Rectal smooth muscle tissue (tissue), 1 donor: ENCODE measurements around the gene PSAPL1.

Experiments
- H3K27ac ChIP-seq: one replicate; pipeline ENCODE4 v1.7.0; 2013; ENCODE audit warnings: low read depth, low read length, inconsistent platforms
- H3K27me3 ChIP-seq: one replicate; pipeline ENCODE4 v1.7.0; 2013; ENCODE audit warnings: low read length; ENCODE audit not compliant: control insufficient read depth, insufficient read depth
- H3K36me3 ChIP-seq: one replicate; pipeline ENCODE4 v1.7.0; 2013; ENCODE audit warnings: low read length; ENCODE audit not compliant: control insufficient read depth, insufficient read depth
- H3K4me1 ChIP-seq: one replicate; pipeline ENCODE4 v1.7.0; 2013; ENCODE audit warnings: low read length; ENCODE audit not compliant: control insufficient read depth, insufficient read depth
- H3K4me3 ChIP-seq: one replicate; pipeline ENCODE4 v1.7.0; 2013; ENCODE audit warnings: low read length
- H3K9ac ChIP-seq: one replicate; pipeline ENCODE4 v1.7.0; 2013; ENCODE audit warnings: low read length

PSAPL1 gene

DNA sequence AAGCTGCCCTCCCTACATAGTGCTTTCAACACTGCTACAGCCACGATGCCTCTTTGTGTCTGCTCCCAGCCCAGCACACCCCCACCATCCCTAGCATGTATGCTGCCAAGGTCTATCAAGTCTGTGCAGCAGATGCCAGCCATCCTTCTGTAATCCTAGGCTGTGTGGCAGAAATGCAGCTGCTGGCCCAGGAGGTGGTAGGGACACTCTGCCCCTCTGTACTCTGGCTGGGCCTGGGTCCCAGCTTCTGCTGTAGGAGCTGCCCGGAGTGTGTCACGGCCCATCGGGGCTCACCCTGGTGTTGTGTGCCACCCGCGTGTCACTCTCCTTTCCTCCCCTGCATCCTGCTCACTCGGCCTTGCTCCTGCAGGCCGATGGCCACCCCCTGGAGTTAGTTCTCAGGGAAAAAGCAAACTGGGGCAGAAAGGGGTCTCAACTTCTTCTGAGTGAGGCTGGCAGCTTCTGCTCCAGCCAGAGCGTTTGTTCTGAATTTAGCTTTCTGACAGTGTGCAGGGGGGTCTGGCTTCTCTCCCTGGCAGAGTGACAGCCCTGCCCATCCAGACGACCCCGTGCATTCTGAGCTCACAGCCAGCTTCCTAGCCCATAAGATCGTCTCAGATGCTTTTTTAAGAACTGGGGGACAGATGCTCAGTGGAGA lies 22.7 kb downstream of the PSAPL1 start:
- Histone ChIP-seq H3K9ac (no peak overlapping the region), H3K27me3 (no peaks in the 10 kb centered on the region), H3K36me3 (no peaks in the 10 kb centered on the region), H3K4me1 (peaks cover 19% of the 10 kb centered on the region), H3K4me3 (no peak overlapping the region), H3K27ac (no peak overlapping the region)

DNA sequence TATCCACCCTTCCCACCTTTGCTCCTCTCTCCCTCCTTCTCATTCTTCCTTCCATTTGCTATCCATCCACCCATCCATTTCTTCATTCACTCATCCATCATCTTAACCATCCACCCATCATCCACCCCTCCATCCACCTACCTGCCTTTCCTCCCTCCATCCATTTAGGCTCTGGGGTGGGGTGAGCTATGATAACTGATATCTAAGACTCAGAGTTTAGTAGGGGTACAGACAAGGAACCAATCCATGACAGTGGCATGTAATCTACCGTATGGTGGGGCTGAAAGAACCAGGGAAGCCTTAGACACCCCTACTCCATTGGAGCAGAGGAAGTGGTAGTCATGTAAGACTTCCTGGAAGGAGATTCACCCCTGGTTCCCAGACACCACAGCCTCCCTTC lies 23.2 kb downstream of the PSAPL1 start:
- Histone ChIP-seq H3K36me3 (no peaks in the 10 kb centered on the region), H3K9ac (no peak overlapping the region), H3K27me3 (no peaks in the 10 kb centered on the region), H3K27ac (no peak overlapping the region), H3K4me3 (no peak overlapping the region), H3K4me1 (peaks cover 19% of the 10 kb centered on the region)

DNA sequence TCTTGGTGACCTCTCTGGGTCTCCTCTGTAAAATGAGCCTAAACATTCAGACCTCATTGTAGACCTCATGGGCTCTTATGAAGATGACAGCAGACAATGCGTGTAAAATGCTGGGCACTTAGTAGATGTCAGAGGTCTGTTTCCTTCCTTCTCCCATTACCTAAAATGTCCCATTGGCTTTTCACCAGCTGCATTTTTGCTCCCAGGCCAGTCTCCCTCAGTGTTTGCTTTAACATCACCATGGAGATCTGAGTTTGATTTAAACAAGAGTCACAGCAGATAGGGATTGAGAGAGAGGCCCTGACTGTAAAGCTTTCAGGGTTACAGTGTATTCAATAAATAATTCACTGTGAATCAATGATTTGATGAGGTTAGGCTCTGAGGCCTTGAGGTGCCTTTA lies 24.3 kb downstream of the PSAPL1 start:
- Histone ChIP-seq H3K27ac (peak overlapping the region; percentile 3), H3K27me3 (no peaks in the 10 kb centered on the region)

DNA sequence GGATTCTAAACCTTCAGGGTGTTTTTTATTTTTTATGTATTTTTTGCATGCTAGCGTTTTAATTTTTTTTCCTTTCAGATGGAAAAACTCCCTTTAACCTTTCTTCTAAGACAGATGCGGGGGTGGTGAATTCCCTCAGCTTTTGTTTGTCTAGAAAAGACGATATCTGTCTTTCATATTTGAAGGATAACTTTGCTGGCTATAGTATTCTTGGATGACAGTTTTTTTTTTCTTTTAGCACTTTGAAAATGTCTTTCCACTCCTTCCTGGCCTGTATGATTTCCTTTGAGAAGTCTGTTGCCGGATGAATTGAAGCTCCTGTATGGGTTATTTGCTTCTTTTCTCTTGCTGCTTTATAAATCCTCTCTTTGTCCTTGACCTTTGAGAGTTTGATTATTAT lies 26.6 kb downstream of the PSAPL1 start:
- Histone ChIP-seq H3K4me1 (peaks cover 21% of the 10 kb centered on the region), H3K4me3 (no peak overlapping the region), H3K36me3 (no peaks in the 10 kb centered on the region), H3K27me3 (no peaks in the 10 kb centered on the region), H3K9ac (no peak overlapping the region), H3K27ac (no peak overlapping the region)

More for the DNA sequence above, 24.3 kb downstream of the PSAPL1 start:
- H3K36me3 ChIP-seq = no peaks in the 10 kb centered on the region
- H3K4me1 ChIP-seq = peaks cover 19% of the 10 kb centered on the region
- no peak overlapping the region for H3K4me3 ChIP-seq
- H3K9ac ChIP-seq = no peak overlapping the region

DNA sequence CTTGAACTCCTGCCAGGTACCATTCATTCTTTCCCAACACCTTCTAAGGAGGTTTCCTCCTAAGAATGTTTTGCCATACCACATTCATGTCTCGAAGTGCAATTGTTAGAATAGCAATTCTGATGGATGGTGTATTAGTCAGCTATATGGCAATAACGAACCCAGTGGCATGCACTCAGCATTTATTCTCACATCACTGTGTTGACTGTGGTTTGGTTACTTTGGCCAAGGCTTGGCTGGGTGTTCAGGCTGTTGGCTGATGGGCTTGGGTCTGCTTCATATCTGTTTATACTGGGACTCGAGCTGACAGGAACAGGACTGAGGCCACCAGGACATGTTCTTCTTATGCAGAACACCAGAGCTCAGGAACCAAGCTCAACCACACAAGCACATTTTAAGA lies 31.7 kb downstream of the PSAPL1 start:
- Histone ChIP-seq H3K9ac (no peak overlapping the region), H3K4me1 (peaks cover 10% of the 10 kb centered on the region), H3K27ac (no peak overlapping the region), H3K36me3 (no peaks in the 10 kb centered on the region), H3K4me3 (no peak overlapping the region), H3K27me3 (no peaks in the 10 kb centered on the region)

DNA sequence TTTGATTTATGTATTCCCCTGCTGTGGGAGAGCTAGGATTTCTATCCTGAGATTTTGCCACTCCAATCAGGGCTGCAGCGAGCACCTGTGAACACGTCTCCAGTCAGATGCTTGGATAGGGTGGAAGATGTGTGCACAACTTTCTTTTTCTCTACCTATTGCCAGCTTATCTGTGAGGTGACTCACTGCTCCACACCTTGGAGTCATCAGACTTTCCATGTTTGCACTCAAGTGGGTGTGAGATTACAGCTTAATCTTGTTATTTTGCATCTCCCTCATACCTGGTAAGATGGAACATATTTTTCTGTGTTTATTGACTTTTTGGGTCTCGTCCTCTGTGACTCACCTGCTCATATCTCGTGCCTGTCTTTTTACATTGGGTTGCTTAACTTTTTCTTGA lies 32.2 kb downstream of the PSAPL1 start:
- H3K27me3 ChIP-seq = no peaks in the 10 kb centered on the region
- no peak overlapping the region for H3K4me3 ChIP-seq
- no peak overlapping the region for H3K27ac ChIP-seq
- no peaks in the 10 kb centered on the region for H3K36me3 ChIP-seq
- no peak overlapping the region for H3K9ac ChIP-seq
- peaks cover 14% of the 10 kb centered on the region for H3K4me1 ChIP-seq

DNA sequence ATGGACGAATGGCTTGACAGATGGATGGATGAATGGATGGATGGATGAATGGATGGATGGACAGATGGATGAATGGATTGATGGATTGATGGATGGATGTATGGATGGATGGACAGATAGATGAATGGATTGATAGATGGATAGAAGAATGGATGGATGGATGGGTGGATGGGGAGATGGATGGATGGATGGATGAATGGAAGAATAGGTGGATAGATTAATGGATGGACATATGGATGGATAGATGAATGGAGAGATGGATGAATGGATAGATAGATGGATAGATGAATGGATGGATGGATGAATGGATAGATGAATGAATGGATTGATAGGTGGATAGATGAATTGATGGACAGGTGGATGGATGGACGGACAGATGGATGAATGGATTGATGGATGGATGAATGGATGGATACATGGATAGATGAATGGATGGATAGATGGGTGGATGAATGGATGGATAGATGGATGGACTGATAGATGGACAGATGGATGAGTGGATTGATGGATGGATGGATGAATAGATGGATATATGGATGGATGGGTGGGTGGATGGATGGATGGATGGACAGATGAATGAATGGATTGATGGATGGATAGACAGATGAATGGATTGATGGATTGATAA lies 33.9 kb downstream of the PSAPL1 start:
- Histone ChIP-seq H3K4me3 (no peak overlapping the region), H3K27me3 (no peaks in the 10 kb centered on the region), H3K27ac (no peak overlapping the region), H3K36me3 (no peaks in the 10 kb centered on the region), H3K9ac (no peak overlapping the region), H3K4me1 (peaks cover 14% of the 10 kb centered on the region)

DNA sequence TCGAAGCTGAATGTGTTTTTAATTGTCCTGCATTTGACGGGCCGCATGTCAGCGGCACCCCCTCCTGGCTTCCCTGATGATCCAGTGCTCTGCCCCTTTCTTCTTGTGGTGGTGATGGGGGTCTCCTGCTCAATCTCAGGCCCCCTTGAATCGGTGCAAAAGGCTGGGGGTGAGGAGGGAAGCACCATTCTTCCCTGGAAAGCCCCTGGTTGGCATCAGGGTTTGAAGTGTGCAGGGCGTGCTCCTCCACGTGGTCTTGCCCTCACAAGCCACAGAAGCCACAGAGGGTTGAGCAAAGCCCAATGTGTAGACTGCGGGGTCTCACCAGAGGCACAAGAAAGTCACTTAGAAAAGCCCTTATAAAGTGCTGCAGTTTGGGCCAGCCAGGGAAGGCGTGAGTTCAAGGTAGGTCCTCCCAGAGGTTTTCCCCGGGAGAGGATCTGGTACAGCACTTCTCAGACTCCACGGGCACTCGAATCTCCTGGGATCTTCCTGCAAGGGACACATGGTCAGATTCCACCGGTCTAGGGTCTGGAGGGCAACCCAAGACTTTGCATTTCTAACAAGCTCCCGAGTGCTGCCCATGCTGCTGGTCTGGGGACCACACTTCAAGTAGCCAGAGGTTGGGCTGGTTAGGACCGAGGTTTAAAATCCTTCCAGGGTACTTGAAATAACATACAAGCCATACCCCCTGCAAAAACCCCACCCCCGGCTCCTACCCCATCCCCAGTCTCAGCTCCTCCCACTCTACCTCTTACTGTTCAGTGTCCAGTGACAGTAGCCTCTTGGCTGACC lies 35.1 kb downstream of the PSAPL1 start:
- Histone ChIP-seq H3K27me3 (no peaks in the 10 kb centered on the region), H3K9ac (no peak overlapping the region), H3K27ac (no peak overlapping the region), H3K4me1 (peaks cover 14% of the 10 kb centered on the region), H3K4me3 (no peak overlapping the region), H3K36me3 (no peaks in the 10 kb centered on the region)

DNA sequence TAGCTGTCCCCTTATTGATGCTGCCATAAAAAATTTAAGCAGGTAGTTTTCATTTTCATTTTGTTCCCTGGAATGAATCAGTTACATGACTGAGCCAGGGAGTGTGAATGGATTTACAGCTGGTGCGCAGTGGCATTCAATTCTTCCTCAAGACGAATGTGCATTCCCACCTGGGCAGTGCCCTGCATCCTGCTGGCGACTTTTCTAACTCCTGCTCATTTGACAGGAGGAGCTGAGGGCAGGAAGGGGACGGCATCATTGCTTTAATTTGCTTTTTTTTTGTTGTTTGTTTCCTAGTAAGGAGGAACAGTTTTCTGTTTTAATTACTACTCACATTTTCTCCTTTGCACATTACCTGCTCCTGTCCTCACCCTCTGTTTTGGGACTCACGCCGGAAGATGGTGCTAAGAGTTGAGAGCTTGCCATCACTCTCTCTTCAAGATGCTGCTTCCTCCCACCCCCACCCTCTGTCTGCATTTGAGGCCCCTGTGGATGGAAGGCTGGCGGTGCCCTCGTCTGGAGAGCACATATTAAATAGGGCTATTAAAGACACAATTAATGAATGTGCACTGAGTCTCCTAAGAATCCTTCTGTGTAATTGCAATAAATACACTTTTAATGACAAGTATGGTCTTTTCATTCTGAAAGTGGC lies 35.8 kb downstream of the PSAPL1 start:
- H3K4me1 ChIP-seq = peaks cover 14% of the 10 kb centered on the region
- no peak overlapping the region for H3K9ac ChIP-seq
- no peak overlapping the region for H3K4me3 ChIP-seq
- H3K36me3 ChIP-seq = no peaks in the 10 kb centered on the region
- H3K27me3 ChIP-seq = no peaks in the 10 kb centered on the region
- no peak overlapping the region for H3K27ac ChIP-seq

DNA sequence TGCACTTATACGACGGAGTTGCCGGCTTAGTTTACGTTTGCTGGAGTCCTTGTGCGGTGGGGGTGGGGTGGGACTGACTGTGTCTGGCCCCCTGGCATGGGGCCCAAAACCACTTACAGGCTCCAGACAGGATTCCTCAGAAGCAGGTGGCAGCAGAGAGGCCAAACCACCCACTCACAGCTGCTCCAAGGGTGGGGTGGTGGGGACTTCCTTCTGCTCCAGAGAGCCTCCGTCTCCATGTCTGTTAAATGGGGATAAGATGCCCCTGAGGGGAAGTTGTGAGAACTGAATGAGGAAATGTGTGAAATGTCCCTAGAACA lies 36.7 kb downstream of the PSAPL1 start:
- H3K4me1 ChIP-seq = peaks cover 11% of the 10 kb centered on the region
- no peaks in the 10 kb centered on the region for H3K27me3 ChIP-seq
- H3K36me3 ChIP-seq = no peaks in the 10 kb centered on the region
- no peak overlapping the region for H3K4me3 ChIP-seq
- H3K9ac ChIP-seq = no peak overlapping the region
- H3K27ac ChIP-seq = no peak overlapping the region

DNA sequence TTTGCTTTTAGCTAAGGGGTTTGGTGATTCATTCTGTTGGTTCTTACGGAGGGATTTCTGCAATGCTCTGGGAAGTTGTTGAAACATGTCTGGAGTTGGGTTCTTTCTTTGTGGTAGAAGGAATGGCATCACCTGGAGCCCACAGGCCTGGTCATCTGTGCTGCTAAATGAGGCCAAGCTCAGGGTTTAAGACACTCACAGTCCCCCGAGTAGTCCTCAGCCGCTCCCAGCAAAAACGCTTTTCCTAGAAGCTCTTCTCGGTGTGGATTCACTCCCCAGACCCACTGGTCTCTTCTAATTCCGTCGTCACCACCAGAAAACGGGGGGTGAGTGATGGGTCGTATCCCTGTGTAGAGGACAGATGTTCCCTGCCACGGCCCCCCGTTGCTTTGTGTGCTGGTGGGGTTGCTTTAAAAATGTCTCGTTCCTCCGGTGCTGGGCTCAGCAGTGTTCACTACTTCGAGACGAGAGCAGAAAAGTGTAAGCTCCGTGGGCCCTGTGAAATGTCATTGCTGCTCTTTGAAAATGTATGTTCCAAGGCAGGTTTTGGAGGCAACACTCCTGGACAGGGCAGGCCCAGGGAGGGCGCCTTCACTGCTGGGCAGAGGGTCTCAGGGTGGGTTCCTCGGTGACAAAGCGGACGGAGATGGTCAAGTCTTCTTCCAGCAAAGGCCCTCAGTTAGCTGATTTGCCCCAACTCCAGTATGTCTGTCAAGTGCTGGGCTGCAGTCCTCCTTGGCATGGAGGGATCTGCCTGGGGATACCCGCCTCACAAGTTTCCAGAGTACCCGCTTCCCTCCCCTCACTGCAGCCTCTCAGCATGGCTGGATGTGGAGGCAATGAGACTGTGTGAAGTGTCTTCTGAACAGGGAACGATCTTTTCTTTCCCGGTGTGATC lies 37.3 kb downstream of the PSAPL1 start:
- H3K4me1 ChIP-seq = peaks cover 6% of the 10 kb centered on the region

More for the DNA sequence above, 37.3 kb downstream of the PSAPL1 start:
- H3K36me3 ChIP-seq = no peaks in the 10 kb centered on the region
- H3K27ac ChIP-seq = no peak overlapping the region
- no peaks in the 10 kb centered on the region for H3K27me3 ChIP-seq
- H3K9ac ChIP-seq = no peak overlapping the region
- no peak overlapping the region for H3K4me3 ChIP-seq
